Neural progenitor cell (in vitro differentiated cells): ENCODE measurements around the gene NFATC2IP. TPM values are rescaled to one million over a fixed set of nuclear protein-coding genes. Genes with fewer than 3 reads are reported as not detected.
"Not testable (repeated sequence)": the region's sequence is repeated elsewhere in the genome, so short reads cannot be mapped to it uniquely, and the experiment has no call there.

Experiments
- DNase-seq: peaks from one replicate; pipeline ENCODE4 v3.0.0-alpha.2; 2016; ENCODE audit warnings: low spot score
- H2AFZ ChIP-seq: fragments of 200-600 bp; sonication (generic); replicated peaks from 2 replicates; pipeline ENCODE4 v1.6.1; 2016; ENCODE audit warnings: antibody characterized with exemption
- H3F3A ChIP-seq: fragments of 200-600 bp; sonication (generic); 2 replicates; pipeline ENCODE4 v1.6.1; 2016; ENCODE audit warnings: antibody characterized with exemption, low read depth
- H3K27ac ChIP-seq: fragments of 200-600 bp; sonication (generic); 2 replicates; pipeline ENCODE4 v1.5.1; 2016; ENCODE audit warnings: mild to moderate bottlenecking
- H3K27me3 ChIP-seq: fragments of 200-600 bp; sonication (generic); 2 replicates; pipeline ENCODE4 v1.6.1; 2016; ENCODE audit warnings: mild to moderate bottlenecking, moderate library complexity
- H3K36me3 ChIP-seq: fragments of 200-600 bp; sonication (generic); 2 replicates; pipeline ENCODE4 v1.5.1; 2016
- H3K4me1 ChIP-seq: fragments of 200-600 bp; sonication (generic); 2 replicates; pipeline ENCODE4 v1.6.1; 2016; ENCODE audit warnings: mixed run types
- H3K4me2 ChIP-seq: fragments of 200-600 bp; sonication (generic); 2 replicates; pipeline ENCODE4 v1.6.1; 2016
- H3K4me3 ChIP-seq: fragments of 200-600 bp; sonication (generic); 2 replicates; pipeline ENCODE4 v1.5.1; 2016
- H3K79me2 ChIP-seq: fragments of 200-600 bp; sonication (generic); 2 replicates; pipeline ENCODE4 v1.6.1; 2016; ENCODE audit warnings: low read depth
- H3K9ac ChIP-seq: fragments of 200-600 bp; sonication (generic); 2 replicates; pipeline ENCODE4 v1.6.1; 2016
- H3K9me3 ChIP-seq: fragments of 200-600 bp; sonication (generic); 2 replicates; pipeline ENCODE4 v1.5.1; 2016; ENCODE audit warnings: low read depth
- H4K20me1 ChIP-seq: fragments of 200-600 bp; sonication (generic); 2 replicates; pipeline ENCODE4 v1.6.1; 2016; ENCODE audit warnings: low read depth
- H3K27ac Mint-ChIP-seq: 3 replicates; pipeline ENCODE4 v1.8.0; 2021; ENCODE audit warnings: mixed read lengths
- H3K27me3 Mint-ChIP-seq: 2 replicates; pipeline ENCODE4 v1.8.0; 2022; ENCODE audit warnings: low read depth, mild to moderate bottlenecking, inconsistent platforms, moderate library complexity, mixed read lengths; ENCODE audit not compliant: insufficient read depth
- H3K36me3 Mint-ChIP-seq: 3 replicates; pipeline ENCODE4 v1.8.0; 2021; ENCODE audit warnings: mixed read lengths
- H3K4me1 Mint-ChIP-seq: 3 replicates; pipeline ENCODE4 v1.8.0; 2021; ENCODE audit warnings: mixed read lengths
- H3K4me3 Mint-ChIP-seq: 3 replicates; pipeline ENCODE4 v1.8.0; 2021; ENCODE audit warnings: mild to moderate bottlenecking, moderate library complexity, mixed read lengths
- H3K9me3 Mint-ChIP-seq: 3 replicates; pipeline ENCODE4 v1.8.0; 2020; ENCODE audit warnings: mixed read lengths
- CTCF ChIP-seq: fragments of 200-600 bp; sonication (generic); IDR thresholded peaks from 2 replicates; pipeline ENCODE4 v1.5.1; 2017; ENCODE audit warnings: antibody characterized with exemption, mild to moderate bottlenecking
- EZH2 ChIP-seq: fragments of 200-600 bp; sonication (generic); IDR thresholded peaks from 2 replicates; pipeline ENCODE4 v1.6.1; 2017; ENCODE audit warnings: antibody characterized with exemption, mild to moderate bottlenecking, moderate library complexity
- EZH2phosphoT487 ChIP-seq: fragments of 200-600 bp; sonication (generic); IDR thresholded peaks from 2 replicates; pipeline ENCODE4 v1.6.1; 2017; ENCODE audit warnings: antibody characterized with exemption
- total RNA-seq: library from RNA; depleted of rRNA; stranded (reverse); fragments of >200 nt; gene quantifications from 2 replicates; pipeline ENCODE4 v1.2.3, GENCODE V29; 2015; ENCODE audit warnings: low replicate concordance

The NFATC2IP gene
- total RNA-seq, 1 donor from 2014 or later: 33.2 TPM

- H3K9ac ChIP-seq: no peak overlapping the region
- no peak overlapping the region for H3K27ac Mint-ChIP-seq
Measured at GRCh38 chr16:28924399-28924761, 26.4 kb upstream of the NFATC2IP start.

GRCh38 chr16:28924762-28925385, 25.9 kb upstream of the NFATC2IP start, which contains the start of gene RABEP2:
Gene RABEP2 (minus strand): TSS chr16:28925238. CDS start chr16:28925163, 75 bp downstream.
- H3K27me3 Mint-ChIP-seq: peaks cover 4% of the 10 kb centered on the region
- Histone ChIP-seq H3K27ac (peak within 1 kb of the TSS; percentile 59), H3K4me1 (no peaks in the 10 kb centered on the region), H3K36me3 (no peaks in the 10 kb centered on the region), H3K4me2 (peak within 1 kb of the TSS; percentile 84), H3F3A (peaks cover 32% of the 10 kb centered on the region), H3K27me3 (no peaks in the 10 kb centered on the region), H3K79me2 (no peaks in the 10 kb centered on the region), H4K20me1 (no peaks in the 10 kb centered on the region), H2AFZ (peak within 1 kb of the TSS; percentile 92), H3K4me3 (peak within 1 kb of the TSS; percentile 69), H3K9ac (peak within 1 kb of the TSS; percentile 69), H3K9me3 (no peaks in the 10 kb centered on the region)
- TF ChIP-seq EZH2phosphoT487 (no peak), EZH2 (no peak), CTCF (no peak)
- H3K36me3 Mint-ChIP-seq: no peaks in the 10 kb centered on the region
- peak within 1 kb of the TSS; percentile 93 for H3K4me3 Mint-ChIP-seq
- H3K27ac Mint-ChIP-seq: peak within 1 kb of the TSS; percentile 93
- DNase-seq: peak; percentile 96
- H3K4me1 Mint-ChIP-seq: peaks cover 13% of the 10 kb centered on the region
- no peaks in the 10 kb centered on the region for H3K9me3 Mint-ChIP-seq

More at GRCh38 chr16:28924399-28924761, 26.4 kb upstream of the NFATC2IP start:
- no peaks in the 10 kb centered on the region for H3K9me3 Mint-ChIP-seq
- H3K4me3 Mint-ChIP-seq: peak overlapping the region; percentile 93
- H3K4me2 ChIP-seq: peak overlapping the region; percentile 84
- H3F3A ChIP-seq: peaks cover 31% of the 10 kb centered on the region
- H3K36me3 Mint-ChIP-seq: no peaks in the 10 kb centered on the region
- no peaks in the 10 kb centered on the region for H3K27me3 ChIP-seq
- no peaks in the 10 kb centered on the region for H3K4me1 ChIP-seq
- no peaks in the 10 kb centered on the region for H3K9me3 ChIP-seq
- no peaks in the 10 kb centered on the region for H3K36me3 ChIP-seq
- DNase-seq: no peak
- peaks cover 4% of the 10 kb centered on the region for H3K27me3 Mint-ChIP-seq
- TF ChIP-seq EZH2: no peak
- TF ChIP-seq CTCF: no peak
- no peak for TF ChIP-seq EZH2phosphoT487
- peak overlapping the region; percentile 69 for H3K4me3 ChIP-seq
- no peak overlapping the region for H3K27ac ChIP-seq
- no peaks in the 10 kb centered on the region for H3K79me2 ChIP-seq
- H2AFZ ChIP-seq: peak overlapping the region; percentile 43
- H3K4me1 Mint-ChIP-seq: peaks cover 13% of the 10 kb centered on the region
- no peaks in the 10 kb centered on the region for H4K20me1 ChIP-seq

GRCh38 chr16:28925386-28926228, 25.1 kb upstream of the NFATC2IP start:
- TF ChIP-seq EZH2phosphoT487: no peak
- no peak for TF ChIP-seq EZH2
- TF ChIP-seq CTCF: no peak
- H3K4me2 ChIP-seq: peak overlapping the region; percentile 84
- Mint-ChIP-seq H3K27ac (peak overlapping the region; percentile 93), H3K9me3 (no peaks in the 10 kb centered on the region), H3K4me1 (peaks cover 17% of the 10 kb centered on the region), H3K4me3 (peak overlapping the region; percentile 93), H3K27me3 (peaks cover 4% of the 10 kb centered on the region), H3K36me3 (no peaks in the 10 kb centered on the region)
- peak overlapping the region; percentile 59 for H3K27ac ChIP-seq
- no peaks in the 10 kb centered on the region for H4K20me1 ChIP-seq
- H3K27me3 ChIP-seq: no peaks in the 10 kb centered on the region
- no peaks in the 10 kb centered on the region for H3K36me3 ChIP-seq
- peaks cover 39% of the 10 kb centered on the region for H3F3A ChIP-seq
- H3K4me1 ChIP-seq: no peaks in the 10 kb centered on the region
- H2AFZ ChIP-seq: peak overlapping the region; percentile 92
- peak overlapping the region; percentile 69 for H3K4me3 ChIP-seq
- peak overlapping the region; percentile 69 for H3K9ac ChIP-seq
- DNase-seq: peak; percentile 91
- no peaks in the 10 kb centered on the region for H3K79me2 ChIP-seq
- H3K9me3 ChIP-seq: no peaks in the 10 kb centered on the region

GRCh38 chr16:28926284-28926683, 24.5 kb upstream of the NFATC2IP start:
- H3K27ac Mint-ChIP-seq, H3K9me3 Mint-ChIP-seq, H3K4me1 ChIP-seq, DNase-seq, H3K9me3 ChIP-seq, H3K27me3 ChIP-seq, H3K36me3 Mint-ChIP-seq, H3K27ac ChIP-seq, H2AFZ ChIP-seq, H3K9ac ChIP-seq, H3K79me2 ChIP-seq, H3K27me3 Mint-ChIP-seq, H3K36me3 ChIP-seq, H4K20me1 ChIP-seq: not testable (repeated sequence)
- Histone ChIP-seq H3K4me2 (peak overlapping the region; percentile 84), H3K4me3 (peak overlapping the region; percentile 69), H3F3A (peaks cover 46% of the 10 kb centered on the region)
- Mint-ChIP-seq H3K4me3 (peak overlapping the region; percentile 93), H3K4me1 (peaks cover 23% of the 10 kb centered on the region)
